Left kidney (tissue), 2 donors: ENCODE measurements around the gene SLC35A1. TPM values are rescaled to one million over a fixed set of nuclear protein-coding genes. Genes with fewer than 3 reads are reported as not detected.

Source experiments
- DNase-seq: peaks from one replicate; pipeline ENCODE4 v3.0.0-alpha.2; 2013
- polyA plus RNA-seq: library from polyadenylated mRNA; unstranded; fragments of 120-200 nt; gene quantifications from one replicate; pipeline ENCODE4 v1.2.1, GENCODE V29; 2013; ENCODE audit not compliant: insufficient read length

Gene SLC35A1
- polyA plus RNA-seq, 1 donor: 46.0 TPM

DNA sequence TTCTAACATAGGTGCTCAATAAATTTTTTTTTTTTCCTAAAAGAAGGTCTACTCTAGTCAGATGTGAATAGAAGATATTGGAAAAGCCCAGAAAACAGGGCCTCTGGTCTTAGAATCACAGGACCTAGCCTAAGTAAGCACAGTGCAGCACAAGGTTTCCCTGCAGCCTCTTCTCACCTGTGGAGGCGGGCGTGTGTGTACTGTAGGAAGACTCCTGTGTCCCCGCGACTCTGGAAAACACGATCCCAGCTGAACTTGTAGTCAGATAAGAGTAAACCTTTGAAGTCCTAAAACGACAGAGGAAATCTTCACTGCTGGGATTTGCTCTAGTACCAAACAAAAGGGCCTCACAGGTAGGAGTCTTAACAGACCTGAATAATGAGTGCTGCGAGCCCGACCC is 45.7 kb downstream of the SLC35A1 start:
- DNase-seq: no peak

DNA sequence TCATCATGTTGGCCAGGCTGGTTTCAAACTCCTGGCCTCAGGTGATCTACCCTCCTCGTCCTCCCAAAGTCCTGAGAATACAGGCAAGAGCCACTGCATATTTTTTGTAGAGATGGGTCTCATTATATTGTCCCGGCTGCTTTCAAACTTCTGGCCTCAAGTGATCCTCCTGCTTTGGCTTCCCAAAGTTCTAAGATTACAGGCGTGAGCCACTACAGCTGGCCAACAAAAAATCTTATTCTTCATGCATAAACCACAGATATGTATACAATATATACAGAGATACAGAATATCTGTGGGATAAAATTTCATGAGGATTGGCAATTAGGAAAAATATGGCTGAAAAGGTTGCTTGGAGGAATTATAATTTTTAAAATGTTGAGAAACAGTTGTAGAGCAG is 49.9 kb downstream of the SLC35A1 start:
- no peak for DNase-seq

DNA sequence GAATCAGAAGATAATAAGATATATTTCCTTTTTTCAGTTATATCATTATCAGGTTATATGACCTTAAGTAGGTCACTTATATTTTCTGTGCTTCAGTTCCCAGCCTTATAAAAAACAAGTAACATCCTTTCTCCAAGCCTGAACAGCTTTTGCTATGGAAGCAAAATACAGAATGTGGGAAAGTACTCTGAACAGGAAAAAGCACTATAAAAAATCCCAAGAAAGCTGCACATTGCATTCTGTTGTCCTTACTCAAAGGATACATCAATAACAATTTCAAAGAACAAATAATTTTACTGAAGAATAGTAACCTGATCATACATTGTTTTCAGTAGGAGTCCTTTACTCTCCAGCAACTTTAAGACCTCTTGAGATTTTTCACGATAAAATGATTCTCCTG is 56.4 kb downstream of the SLC35A1 start:
- DNase-seq: no peak

DNA sequence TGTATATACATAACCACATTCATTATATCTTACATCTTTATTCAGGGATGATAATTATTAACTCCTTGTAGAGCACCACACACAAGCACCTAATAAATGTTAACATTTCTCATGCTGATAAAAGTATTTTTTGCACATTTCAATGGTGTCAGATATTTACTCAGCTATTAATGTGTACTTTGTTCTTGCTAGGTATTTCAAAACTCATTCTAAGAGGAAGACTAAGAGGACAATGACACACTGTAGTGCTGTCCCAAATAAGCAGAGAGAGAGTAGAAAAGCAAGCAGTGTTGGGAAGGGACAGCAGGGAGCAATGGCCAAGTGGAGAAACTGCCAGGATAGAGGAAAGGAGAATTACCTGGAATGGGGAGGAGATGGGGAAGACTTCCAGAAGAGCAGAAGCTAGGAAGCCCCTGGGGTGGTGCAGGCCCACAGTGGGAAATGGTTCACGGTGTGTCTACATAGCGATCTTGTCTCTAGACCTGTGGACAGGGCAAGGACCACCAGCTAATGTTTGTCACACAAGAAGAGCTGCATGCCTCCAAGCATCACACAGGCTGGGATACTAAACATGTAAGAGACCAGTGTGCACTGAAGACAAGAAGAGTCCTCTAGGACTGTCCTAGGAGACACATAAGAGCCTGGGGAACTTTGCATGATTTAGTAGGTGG is 61.7 kb downstream of the SLC35A1 start:
- no peak for DNase-seq

DNA sequence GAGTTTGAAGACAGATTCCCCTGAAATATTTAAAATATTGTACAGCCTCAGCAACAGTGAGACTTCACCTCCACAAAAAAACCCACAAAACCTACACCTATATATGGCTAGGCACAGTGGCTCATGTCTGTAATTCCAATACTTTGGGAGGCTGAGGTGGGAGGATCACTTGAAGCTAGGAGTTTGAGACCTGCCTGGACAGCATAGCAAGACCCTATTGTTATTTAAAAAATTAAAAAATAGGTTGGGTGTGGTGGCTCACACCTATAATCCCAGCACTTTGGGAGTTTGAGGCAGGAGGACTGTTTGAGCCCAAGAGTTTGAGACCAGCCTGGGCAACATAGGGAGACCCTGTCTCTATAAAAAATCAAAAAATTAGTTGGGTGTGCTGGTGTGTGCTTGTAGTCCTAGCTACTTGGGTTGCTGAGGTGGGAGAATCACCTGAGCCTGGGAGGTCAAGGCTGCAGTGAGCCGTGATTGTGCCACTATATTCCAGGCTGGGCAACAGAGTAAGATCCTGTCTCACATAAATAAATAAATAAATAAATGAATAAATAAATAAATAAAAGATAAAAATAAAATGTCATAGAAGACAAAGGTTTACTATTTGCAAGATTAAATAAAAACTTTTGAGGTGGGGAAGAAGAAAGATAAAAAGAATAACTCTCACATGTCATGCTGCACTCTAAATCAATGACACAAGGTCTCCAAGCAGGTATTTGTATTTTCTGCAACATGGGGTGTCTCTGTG is 65.9 kb downstream of the SLC35A1 start:
- no peak for DNase-seq

DNA sequence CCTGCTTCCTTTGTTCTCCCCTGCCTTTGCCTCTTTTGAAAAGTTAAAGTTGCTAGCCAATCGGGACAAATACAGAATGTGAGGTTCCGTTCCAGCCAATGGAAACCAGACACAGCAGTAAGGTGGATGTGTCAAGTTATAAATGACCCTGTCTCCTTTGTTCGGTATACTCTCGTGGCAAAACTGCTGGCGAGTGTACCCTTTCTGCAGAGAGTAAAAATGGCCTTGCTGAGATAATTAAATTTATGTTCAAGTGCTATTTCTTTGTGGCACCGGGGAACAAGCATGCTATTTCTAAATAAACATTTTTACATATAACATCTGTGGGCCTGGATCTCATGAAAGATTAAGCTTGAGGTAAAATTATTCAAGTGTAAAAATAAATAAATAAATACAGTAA is 66.8 kb downstream of the SLC35A1 start:
- DNase-seq: no peak

DNA sequence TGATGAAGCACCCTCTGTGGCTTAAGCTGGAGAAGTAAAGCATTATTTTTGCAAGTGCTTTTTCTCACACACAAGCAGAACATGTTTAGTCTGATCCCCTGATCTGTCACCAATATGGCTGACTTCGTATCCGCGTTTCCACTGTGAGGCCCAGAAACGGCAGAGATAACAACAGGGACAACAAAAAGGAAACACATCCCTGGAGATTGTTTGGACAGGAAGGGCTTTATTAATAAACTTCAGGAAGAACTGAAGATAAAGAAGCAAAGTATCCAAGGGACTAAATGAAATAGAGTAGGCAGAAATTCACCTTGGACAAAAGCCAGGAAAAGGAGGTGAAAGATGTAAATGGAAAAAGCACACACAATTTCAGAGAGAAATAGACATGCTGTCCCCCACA is 67.8 kb downstream of the SLC35A1 start:
- peak; percentile 6 for DNase-seq

DNA sequence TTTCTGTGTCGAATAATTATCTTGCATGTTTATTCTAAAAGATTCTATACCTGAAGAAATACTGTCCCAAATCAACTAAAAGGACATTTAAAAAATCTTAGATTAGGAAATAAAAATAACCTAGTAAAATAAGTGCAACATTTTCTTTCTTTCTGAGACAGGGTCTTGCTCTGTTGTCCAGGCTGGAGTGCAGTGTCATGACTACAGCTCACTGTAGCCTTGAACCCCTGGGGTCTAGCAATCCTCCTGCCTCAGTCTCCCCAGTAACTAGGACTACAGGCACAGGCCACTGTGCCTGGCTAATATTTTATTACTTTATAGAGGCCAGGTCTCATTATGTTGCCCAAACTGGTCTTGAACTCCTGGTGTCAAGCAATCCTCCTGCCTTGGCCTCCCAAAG is 68.3 kb downstream of the SLC35A1 start:
- no peak for DNase-seq

DNA sequence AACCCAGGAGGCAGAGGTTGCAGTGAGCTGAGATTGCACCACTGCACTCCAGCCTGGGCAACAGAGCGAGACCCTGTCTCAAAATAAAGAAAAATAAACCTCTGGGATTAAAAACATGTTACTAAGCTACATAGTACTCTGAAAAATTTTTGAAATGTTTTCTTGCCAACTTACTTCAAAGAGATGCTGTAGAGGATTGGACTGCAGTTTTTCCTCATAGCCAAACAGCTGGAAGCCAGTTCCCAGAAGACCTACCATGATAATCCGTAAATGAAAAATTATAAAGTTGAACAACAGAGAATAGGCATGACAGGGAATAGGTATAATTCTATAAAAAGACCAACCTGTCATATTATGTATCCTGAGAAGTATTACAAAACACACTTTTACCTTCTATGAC is 69.0 kb downstream of the SLC35A1 start:
- no peak for DNase-seq

DNA sequence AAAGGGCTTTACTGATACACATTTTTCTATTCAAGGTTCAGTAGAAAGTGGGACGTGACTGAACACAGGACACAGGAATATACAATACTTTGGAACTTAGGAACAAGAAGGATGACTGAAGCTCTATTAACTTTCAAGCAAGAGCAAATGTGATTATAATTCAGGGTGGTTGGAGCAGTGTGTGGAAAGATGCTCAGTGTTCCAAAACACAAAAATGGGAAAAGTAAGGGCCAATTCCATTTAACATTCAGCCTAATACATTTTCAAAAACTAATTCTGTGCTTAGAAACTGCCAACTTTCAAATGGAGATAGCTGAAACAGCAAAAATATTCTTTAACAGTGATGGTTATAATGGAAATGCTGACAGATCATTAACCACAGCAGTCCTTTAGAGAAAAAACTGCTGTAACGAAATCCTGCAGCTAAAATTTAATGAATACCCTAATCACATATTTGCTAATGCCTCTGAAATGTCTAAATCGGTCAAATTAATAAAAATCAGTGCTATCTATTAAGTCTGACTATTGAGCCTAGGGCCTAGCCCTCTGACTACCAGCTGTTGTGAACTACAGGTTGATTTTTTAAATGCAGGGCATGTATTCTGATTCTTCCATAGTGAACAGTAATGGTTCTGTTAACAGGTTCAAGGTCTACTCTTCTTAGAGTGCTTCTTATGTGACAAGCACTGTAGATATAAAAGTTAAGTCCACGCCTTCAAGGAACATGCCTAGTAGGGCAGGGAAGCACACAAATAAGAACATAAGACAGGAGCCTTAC is 71.1 kb downstream of the SLC35A1 start:
- no peak for DNase-seq

DNA sequence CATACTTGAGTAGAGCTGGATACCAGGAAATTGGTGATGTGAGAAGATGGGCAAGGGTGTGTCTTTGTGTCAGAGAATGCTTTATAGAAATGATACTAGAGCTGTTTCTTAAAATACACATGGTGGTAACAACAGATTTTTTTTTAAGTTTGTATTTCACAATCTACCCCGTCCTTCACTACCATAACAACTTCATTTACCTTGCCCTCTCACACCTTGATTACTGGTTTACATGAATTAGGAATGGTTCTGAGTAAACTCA is 71.6 kb downstream of the SLC35A1 start:
- no peak for DNase-seq

DNA sequence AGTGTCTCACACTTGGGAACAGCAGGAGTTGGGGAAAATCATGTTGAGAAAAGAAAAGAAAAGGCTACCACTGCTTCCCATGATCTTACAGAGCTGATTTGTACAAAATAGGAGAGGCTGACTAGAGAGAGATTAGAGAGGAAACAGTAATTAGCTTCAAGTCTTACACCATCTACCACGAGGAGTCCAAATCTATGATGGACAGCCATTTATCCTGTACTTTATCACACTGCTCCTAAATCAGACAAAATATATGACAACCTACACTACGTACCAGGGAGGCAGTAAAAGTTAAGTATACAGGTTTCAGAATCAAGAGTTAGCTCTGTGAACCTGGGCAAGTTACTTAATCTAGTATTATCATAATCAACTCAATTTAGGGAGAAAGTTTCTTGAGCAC is 79.0 kb downstream of the SLC35A1 start:
- no peak for DNase-seq

DNA sequence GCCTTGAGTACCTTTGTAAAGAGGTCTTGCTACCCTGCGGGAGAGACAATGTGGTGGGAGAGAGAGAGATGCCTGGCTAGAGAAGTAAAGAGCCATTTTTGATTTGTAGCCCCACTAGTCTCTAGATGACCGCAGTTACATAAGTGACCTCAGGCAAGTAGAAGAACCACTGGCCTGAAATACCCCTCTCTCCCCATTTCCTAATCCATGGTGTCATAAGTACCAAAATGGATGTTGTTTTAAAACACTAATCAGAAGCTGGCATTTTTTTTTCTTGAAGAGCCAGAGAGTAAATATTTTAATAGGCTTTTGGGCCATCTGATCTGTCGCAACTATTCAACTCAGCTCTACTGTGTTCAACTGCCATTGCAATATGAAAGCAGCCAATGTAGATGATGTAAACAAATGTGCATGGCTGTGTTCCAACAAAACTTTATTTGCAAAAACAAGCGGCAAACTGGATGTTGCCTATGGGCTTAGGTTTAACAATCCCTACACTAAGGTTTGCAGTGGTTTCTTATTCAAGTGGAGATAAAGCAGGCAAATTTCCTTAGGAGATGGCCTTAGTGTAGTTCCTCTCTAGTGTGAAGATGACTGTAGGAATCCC is 80.5 kb downstream of the SLC35A1 start:
- no peak for DNase-seq

DNA sequence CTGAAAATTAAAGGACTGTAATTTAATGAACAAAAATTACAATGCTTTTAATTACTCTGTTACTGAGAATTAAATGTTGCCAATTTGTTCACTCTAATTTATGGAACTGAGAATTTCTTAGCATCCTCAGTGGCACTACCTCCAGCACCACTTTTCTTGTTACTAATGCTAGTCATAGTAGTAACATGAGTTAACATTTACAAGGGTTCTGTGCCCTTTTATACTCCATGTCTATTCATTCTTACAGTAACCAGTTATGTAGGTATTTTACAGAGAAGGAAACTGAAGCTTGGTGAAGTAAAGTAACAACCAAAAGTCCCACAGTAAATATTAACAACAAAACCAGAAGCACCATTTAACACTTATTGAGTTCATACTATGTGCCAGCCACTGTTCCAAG is 82.7 kb downstream of the SLC35A1 start:
- DNase-seq: no peak

DNA sequence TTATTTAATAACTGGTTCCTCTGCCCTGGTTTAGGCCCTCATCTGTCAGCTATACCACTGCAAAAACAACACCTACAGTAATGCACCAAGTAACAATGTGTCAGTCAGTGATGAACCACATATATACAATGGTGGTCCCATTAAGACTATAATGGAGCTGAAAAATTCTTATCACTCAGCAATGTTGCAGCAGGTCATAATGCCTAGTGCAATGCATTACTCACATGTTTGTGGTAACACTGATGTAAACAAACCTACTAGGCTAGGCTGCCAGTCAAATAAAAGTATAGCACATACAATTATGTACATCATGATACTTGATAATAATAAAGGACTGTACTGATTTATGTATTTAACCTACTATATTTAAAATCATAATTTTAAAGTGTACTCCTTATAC is 85.7 kb downstream of the SLC35A1 start:
- no peak for DNase-seq

DNA sequence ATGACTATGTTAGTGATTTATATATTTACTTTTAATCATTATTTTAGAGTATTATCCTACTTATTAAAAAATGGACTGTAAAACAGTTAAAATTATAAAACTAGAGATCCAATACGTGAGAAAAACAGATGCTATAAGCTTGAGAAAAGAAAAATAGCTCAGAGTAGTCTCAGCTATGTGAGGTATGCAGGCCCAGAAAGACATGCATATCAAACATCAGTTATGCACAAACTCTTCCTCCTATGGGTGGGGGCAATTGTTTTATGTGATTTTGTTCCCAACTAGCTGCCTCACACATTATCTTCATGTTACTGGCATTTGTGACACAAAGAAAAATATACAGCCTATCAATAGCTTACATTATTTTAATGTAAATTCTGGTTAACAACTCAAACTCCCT is 88.2 kb downstream of the SLC35A1 start:
- no peak for DNase-seq

Other genes starting within 250 kb of the SLC35A1 start
- gene SMIM8, start 150.4 kb upstream of the SLC35A1 start, polyA plus RNA-seq: 25.2 TPM
- gene GJB7, start 143.7 kb upstream of the SLC35A1 start, polyA plus RNA-seq: 0.32 TPM
- gene C6orf163, start 128.2 kb upstream of the SLC35A1 start, polyA plus RNA-seq: 7.8 TPM
- gene CFAP206, start 65.0 kb upstream of the SLC35A1 start, polyA plus RNA-seq: 4.8 TPM
- gene RARS2, start 117.0 kb downstream of the SLC35A1 start, polyA plus RNA-seq: 71.7 TPM
- gene ORC3, start 117.2 kb downstream of the SLC35A1 start, polyA plus RNA-seq: 47.5 TPM
- gene AKIRIN2, start 229.3 kb downstream of the SLC35A1 start, polyA plus RNA-seq: 69.1 TPM